Measurements from ENCODE around the gene BANF2. TPM values are rescaled to one million over a fixed set of nuclear protein-coding genes. Genes with fewer than 3 reads are reported as not detected.

Gene BANF2
- total and polyA plus RNA-seq, 12 donors: not detected

DNA sequence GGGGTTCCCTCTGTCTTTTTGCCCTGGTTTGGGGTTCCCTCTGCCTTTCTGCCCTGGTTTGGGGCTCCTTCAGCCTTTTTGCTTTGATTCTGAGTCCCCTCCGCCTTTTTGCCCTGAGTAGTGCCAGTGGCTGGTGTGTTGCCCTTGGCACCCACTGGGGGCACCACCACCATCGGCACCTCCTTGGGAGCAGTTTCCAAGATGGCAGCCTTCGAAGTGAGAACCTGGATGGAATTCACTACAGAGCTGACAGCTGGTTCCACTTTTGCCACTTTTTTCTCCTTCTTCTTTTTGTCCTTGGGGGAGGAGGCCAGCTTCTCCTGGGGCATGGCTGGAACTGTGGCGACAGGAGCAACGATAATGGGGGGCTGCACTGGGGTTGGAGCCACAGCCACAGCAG is 40.0 kb upstream of the BANF2 start:
- no peak for DNase-seq

DNA sequence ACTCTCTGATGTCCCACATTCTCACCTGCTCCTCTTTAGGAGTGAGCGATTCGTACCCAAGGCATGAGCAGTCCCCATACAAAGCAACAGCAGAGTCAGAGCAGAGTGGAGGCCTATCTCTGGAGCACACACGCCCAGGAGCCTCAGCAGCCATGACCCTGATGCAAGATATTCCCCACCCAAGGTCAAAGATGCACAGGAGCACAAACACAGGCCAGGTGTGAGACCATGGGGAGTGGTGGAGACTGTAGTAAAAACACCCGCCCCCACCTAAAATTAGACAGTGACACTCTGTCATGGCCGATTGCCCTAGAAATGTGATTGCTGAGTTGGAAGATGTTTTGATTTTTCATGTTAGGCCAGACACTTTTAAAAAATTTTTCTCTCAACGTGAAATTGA is 39.1 kb upstream of the BANF2 start:
- peaks cover 8 to 68% (median 35%) of the 10 kb centered on the region in 9 donors for H3K4me1 ChIP-seq
- ATAC-seq (no peak), DNase-seq (no peak)
- H3K9me3 ChIP-seq: peaks cover 0 to 8% (median 0%) of the 10 kb centered on the region in 11 donors
- TF ChIP-seq, protein P1, sequence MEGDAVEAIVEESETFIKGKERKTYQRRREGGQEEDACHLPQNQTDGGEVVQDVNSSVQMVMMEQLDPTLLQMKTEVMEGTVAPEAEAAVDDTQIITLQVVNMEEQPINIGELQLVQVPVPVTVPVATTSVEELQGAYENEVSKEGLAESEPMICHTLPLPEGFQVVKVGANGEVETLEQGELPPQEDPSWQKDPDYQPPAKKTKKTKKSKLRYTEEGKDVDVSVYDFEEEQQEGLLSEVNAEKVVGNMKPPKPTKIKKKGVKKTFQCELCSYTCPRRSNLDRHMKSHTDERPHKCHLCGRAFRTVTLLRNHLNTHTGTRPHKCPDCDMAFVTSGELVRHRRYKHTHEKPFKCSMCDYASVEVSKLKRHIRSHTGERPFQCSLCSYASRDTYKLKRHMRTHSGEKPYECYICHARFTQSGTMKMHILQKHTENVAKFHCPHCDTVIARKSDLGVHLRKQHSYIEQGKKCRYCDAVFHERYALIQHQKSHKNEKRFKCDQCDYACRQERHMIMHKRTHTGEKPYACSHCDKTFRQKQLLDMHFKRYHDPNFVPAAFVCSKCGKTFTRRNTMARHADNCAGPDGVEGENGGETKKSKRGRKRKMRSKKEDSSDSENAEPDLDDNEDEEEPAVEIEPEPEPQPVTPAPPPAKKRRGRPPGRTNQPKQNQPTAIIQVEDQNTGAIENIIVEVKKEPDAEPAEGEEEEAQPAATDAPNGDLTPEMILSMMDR (IDR thresholded peaks at IDR 0.05): no peak
- H3K27ac ChIP-seq: peak overlapping the region in 3 of 10 donors; percentile 23 to 41 (median 36)
- peaks cover 0 to 52% (median 12%) of the 10 kb centered on the region in 9 donors for H3K36me3 ChIP-seq
- no peak overlapping the region for H3K4me3 ChIP-seq
- no peaks in the 10 kb centered on the region for H3K27me3 ChIP-seq
- intact Hi-C loops (cut with DNase I): no loop called here
- WGBS, 2 donors: 82 to 89% methylated on average over 6 of the region's 6 CpGs

More for the DNA sequence above, 40.0 kb upstream of the BANF2 start:
- Histone ChIP-seq H3K27me3 (no peaks in the 10 kb centered on the region), H3K36me3 (peaks cover 0 to 56% (median 12%) of the 10 kb centered on the region in 9 donors), H3K27ac (peak overlapping the region in 1 of 10 donors; percentile 10), H3K9me3 (peaks cover 0 to 8% (median 0%) of the 10 kb centered on the region in 11 donors), H3K4me3 (no peak overlapping the region), H3K4me1 (peaks cover 8 to 68% (median 39%) of the 10 kb centered on the region in 9 donors)
- ATAC-seq: no peak
- intact Hi-C loops (cut with DNase I): loop anchor here in 1 of 10 donors (5.0 kb wide), 1 partner anchor 238 kb away; no protein-coding TSS in a partner anchor
- TF ChIP-seq, protein P1 (IDR thresholded peaks at IDR 0.05): peak in 1 of 9 donors; percentile 9
- WGBS, 2 donors: 95 to 99% methylated on average over 5 of the region's 5 CpGs

DNA sequence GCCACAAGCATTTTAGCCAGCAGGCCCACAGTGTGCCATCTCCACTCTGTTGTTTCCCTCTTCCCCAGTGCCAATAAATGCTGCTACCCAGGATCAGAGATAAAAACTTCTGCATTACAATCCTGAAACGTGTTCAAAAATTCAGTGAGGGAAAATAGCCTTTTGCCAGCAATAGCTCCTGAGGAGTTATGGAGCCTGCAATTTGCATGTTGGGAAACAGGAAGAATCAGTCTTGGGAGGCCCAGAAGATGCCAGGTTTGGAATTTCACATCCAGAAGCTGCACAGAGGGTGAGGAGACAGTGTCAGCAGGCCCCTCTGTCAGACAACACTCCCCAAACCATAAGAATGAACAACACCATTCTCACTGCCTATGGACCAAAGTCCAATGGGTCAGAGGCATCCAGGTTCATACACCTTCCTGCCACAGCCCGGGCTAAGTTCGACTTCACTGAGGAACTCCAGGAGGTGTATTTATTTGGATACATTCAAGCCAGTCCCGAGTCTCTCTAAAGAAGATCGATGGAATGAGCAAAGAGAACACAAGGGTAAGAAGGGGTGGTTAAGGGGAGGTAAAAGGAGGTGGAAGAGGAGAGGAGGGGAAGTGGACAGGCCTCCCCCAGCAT is 38.5 kb upstream of the BANF2 start:
- peaks cover 0 to 8% (median 0%) of the 10 kb centered on the region in 11 donors for H3K9me3 ChIP-seq
- WGBS, 2 donors: 74 to 75% methylated on average over 5 of the region's 5 CpGs
- no peaks in the 10 kb centered on the region for H3K27me3 ChIP-seq
- TF ChIP-seq, protein P1 (IDR thresholded peaks at IDR 0.05): no peak
- H3K27ac ChIP-seq: peak overlapping the region in 3 of 10 donors; percentile 23 to 71 (median 41)
- peaks cover 0 to 47% (median 12%) of the 10 kb centered on the region in 9 donors for H3K36me3 ChIP-seq
- ATAC-seq (peak in 4 of 8 donors; percentile 10 to 36 (median 22)), DNase-seq (no peak)
- H3K4me3 ChIP-seq: no peak overlapping the region
- intact Hi-C loops (cut with DNase I): no loop called here
- peaks cover 8 to 72% (median 39%) of the 10 kb centered on the region in 9 donors for H3K4me1 ChIP-seq

DNA sequence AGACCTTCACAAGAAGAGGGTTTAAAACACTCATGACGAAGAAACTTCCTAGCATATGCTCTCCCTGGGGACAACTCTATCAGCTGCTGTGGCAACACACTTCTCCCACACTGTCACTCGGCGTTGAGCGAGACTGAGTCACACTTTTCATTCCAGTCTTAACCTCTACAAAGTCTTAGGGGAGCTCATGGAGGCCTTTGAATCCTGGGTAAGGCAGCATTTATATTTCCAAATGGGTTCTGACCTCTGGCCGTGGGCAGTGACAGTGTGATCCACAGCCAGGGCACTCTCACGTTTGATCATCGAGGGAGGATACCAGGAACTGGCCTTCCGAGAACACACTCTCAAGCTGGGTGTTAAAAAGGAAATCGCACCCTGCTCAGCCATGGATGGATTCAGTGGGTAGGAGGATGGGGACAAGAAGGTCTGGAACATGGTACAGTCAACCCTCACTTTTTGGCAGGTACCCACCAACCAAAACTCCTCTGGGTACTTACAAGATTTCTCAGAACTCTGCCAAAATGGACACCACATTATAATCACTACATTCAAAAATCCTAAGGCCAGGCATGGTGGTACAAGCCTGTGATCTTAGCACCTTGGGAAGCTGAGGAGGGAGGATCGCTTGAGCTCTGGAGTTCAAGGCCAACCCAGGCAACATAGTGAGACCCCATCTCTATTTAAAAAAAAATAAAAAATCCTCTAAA is 37.3 kb upstream of the BANF2 start:
- H3K4me1 ChIP-seq: peaks cover 8 to 75% (median 46%) of the 10 kb centered on the region in 9 donors
- H3K36me3 ChIP-seq: peaks cover 0 to 36% (median 12%) of the 10 kb centered on the region in 9 donors
- H3K27me3 ChIP-seq: no peaks in the 10 kb centered on the region
- DNase-seq: peak in 1 of 2 donors; percentile 52
- H3K9me3 ChIP-seq: peaks cover 0 to 8% (median 0%) of the 10 kb centered on the region in 11 donors
- whole genome bisulfite sequencing, 2 donors: 64 to 67% methylated on average over 10 of the region's 10 CpGs
- H3K4me3 ChIP-seq: no peak overlapping the region
- TF ChIP-seq, protein P1 (IDR thresholded peaks at IDR 0.05): no peak
- peak in 7 of 8 donors; percentile 41 to 90 (median 61) for ATAC-seq
- peak overlapping the region in 5 of 10 donors; percentile 12 to 71 (median 40) for H3K27ac ChIP-seq
- intact Hi-C loops (cut with DNase I): no loop called here
